ENCODE data around the gene SRCIN1. TPM values are rescaled to one million over a fixed set of nuclear protein-coding genes. Genes with fewer than 3 reads are reported as not detected.
"Not testable (repeated sequence)": the region's sequence is repeated elsewhere in the genome, so short reads cannot be mapped to it uniquely, and the experiment has no call there.

SRCIN1 gene
- total RNA-seq, 4 donors from 2014 or later = 1.2 to 2.7 (median 2.3) TPM

DNA sequence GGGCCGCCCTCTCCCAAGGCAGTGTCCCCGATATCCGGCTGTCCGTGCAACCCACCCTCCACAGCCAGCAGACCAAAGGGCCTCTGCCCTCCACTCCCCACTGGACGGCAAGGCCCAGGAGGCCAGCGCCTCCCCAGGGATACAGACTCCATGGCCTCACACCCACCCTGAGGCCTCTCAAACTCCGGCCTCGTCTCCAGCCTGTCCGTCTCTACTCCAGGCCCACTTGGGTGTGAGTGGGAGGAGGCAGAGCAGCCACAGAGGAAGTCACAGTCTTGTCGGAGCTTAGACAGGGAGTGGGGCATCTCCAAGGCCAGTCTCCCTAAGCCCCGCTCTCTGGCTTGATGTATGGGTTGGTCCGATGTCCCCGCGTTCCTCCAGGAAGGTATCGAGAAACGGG, 73.3 kb downstream of the SRCIN1 start:
- Histone ChIP-seq H3K27ac (replicated peaks in 1 of 4) (no peak overlapping the region), H3K4me1 (no peaks in the 10 kb centered on the region), H3K27me3 (peaks cover 0 to 89% (median 16%) of the 10 kb centered on the region in 4 donors), H3K4me3 (no peak overlapping the region), H3K9me3 (no peaks in the 10 kb centered on the region), H3K36me3 (no peaks in the 10 kb centered on the region)
- 80% methylated on average over 16 of the region's 16 CpGs for whole genome bisulfite sequencing
- TF ChIP-seq EP300 (IDR thresholded peaks at IDR 0.05) (no peak), POLR2A (IDR thresholded peaks at IDR 0.05; ENCODE audit: low read depth) (no peak), POLR2AphosphoS5 (IDR thresholded peaks at IDR 0.05) (no peak)
- TF ChIP-seq, protein P1, sequence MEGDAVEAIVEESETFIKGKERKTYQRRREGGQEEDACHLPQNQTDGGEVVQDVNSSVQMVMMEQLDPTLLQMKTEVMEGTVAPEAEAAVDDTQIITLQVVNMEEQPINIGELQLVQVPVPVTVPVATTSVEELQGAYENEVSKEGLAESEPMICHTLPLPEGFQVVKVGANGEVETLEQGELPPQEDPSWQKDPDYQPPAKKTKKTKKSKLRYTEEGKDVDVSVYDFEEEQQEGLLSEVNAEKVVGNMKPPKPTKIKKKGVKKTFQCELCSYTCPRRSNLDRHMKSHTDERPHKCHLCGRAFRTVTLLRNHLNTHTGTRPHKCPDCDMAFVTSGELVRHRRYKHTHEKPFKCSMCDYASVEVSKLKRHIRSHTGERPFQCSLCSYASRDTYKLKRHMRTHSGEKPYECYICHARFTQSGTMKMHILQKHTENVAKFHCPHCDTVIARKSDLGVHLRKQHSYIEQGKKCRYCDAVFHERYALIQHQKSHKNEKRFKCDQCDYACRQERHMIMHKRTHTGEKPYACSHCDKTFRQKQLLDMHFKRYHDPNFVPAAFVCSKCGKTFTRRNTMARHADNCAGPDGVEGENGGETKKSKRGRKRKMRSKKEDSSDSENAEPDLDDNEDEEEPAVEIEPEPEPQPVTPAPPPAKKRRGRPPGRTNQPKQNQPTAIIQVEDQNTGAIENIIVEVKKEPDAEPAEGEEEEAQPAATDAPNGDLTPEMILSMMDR (IDR thresholded peaks at IDR 0.05) = no peak
- intact Hi-C loops (cut with DNase I) = no loop called here
- DNase-seq (ENCODE audit: extremely low spot score) = no peak

DNA sequence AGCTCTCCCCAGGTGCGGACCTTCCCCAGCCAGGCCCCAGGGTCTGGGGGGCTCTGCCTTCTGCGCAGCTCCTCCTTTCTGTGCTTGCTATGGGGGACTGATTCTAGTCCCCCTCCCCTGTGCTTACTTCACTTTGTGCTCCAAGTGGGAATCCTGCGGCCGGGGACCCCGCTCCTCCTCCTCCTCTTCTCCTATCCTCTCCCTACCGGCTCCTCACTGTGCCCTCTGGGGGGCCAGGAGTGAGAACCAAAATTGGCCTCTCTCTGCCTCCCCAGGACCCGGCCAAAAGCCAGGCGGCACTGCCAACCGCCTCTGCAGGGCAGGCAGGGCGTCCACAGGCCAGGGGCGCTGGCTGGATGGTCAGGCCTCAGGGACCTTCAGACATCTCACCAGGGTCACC, 74.0 kb downstream of the SRCIN1 start:
- intact Hi-C loops (cut with DNase I); H3K4me1 ChIP-seq; H3K9me3 ChIP-seq; H3K27ac ChIP-seq (replicated peaks in 1 of 4); H3K4me3 ChIP-seq; H3K36me3 ChIP-seq; DNase-seq (ENCODE audit: extremely low spot score): not testable (repeated sequence)
- peaks cover 0 to 86% (median 16%) of the 10 kb centered on the region in 4 donors for H3K27me3 ChIP-seq
- 85% methylated on average over 8 of the region's 11 CpGs for WGBS

DNA sequence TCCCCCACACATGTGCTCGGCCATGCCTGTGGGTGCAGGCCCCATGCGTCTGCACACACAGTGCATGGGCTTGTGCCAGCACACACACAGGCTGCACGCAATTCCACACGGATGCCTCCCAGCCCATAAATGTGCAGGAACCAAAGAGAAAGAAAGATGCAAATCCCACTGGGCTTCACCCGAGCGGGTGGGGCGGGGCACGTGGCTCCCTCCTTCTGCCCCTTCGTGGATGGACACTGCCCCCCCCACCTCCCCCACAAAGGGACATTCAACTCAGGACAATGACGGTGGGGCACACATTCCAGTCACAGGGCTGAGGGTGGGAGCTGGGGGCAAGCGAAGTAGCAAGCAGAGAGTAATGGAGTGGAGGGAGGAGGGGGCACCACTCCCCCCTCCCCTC, 74.9 kb downstream of the SRCIN1 start:
- WGBS = 55% methylated on average over 10 of the region's 11 CpGs
- H3K4me1 ChIP-seq; H3K36me3 ChIP-seq; H3K9me3 ChIP-seq; H3K27ac ChIP-seq (replicated peaks in 1 of 4); DNase-seq (ENCODE audit: extremely low spot score); H3K4me3 ChIP-seq; intact Hi-C loops (cut with DNase I): not testable (repeated sequence)
- peaks cover 0 to 77% (median 16%) of the 10 kb centered on the region in 4 donors for H3K27me3 ChIP-seq

DNA sequence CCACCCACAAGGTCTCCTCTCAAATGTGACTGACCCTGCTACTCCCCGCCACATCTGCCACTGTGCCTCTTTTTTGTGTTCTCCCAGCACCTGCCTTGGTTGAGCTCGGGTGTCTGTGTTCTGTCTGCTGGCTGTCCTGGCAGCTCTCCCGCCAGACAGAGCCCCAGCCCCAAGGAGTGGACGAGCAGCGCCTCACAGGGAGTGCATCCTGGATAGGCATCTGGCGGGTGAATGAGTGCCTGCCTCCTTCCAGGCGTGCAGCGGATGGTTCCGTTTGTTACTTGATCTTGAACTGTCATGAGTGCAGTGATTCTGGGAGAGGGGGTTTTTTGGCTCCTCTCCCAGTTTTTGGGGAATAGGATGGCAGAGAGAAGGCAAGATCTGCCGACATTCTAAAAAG, 77.6 kb downstream of the SRCIN1 start:
- H3K4me3 ChIP-seq; intact Hi-C loops (cut with DNase I); H3K36me3 ChIP-seq; H3K4me1 ChIP-seq; H3K27ac ChIP-seq (replicated peaks in 1 of 4); DNase-seq (ENCODE audit: extremely low spot score); H3K9me3 ChIP-seq: not testable (repeated sequence)
- H3K27me3 ChIP-seq = peaks cover 0 to 56% (median 16%) of the 10 kb centered on the region in 4 donors
- WGBS = 18% methylated on average over 10 of the region's 10 CpGs

DNA sequence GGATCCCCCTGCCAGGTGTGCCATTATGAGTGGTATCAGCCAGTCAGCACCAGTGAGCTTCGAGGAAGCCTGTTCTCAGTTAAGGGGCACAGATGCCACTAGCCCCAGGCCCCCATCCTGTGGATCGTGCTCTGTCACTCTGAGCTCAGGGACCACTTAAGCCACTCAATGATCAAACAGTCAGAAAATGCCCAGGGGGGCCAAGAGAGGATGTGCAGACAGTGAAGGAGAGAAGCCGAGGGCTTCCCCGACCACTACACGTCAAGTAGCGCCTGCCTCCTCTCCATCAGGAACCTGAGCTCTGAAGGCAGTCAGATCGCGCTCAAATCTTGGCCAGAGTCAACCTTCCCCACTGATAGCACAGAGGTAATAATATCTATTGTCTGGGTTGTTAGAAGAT, 79.2 kb downstream of the SRCIN1 start:
- DNase-seq (ENCODE audit: extremely low spot score); H3K36me3 ChIP-seq; H3K4me3 ChIP-seq; H3K4me1 ChIP-seq; H3K27ac ChIP-seq (replicated peaks in 1 of 4); H3K9me3 ChIP-seq; intact Hi-C loops (cut with DNase I): not testable (repeated sequence)
- WGBS = 77% methylated on average over 7 of the region's 8 CpGs
- peaks cover 0 to 40% (median 5%) of the 10 kb centered on the region in 4 donors for H3K27me3 ChIP-seq

DNA sequence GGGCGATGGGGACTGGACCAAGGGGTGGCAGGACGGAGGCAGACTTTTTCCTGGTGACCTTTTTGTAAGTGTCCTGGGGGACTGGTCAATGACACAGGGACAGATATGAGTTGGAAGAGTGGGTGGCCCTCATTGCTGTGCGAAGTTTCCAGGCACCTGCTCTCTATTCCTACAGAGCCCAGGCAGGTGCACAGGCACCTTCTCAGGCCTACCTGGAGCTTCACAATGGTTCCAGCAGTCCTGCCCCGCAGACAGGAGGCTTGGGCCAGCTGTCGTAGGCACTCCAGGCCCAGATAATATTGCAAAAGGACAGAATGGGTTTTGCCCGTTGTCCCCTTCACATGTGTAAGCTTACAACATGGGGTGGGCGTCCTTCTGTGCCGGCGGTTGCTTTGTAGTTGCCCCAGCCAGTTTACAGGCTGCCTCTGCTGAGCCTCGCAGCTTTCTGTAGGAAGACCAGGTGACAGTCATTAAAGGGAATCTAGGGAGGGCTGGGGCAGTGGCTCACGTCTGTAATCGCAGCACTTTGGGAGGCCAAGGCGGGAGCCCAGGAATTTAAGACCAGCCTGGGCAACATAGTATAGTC, 93.2 kb downstream of the SRCIN1 start:
- peaks cover 0 to 9% (median 3%) of the 10 kb centered on the region in 4 donors for H3K36me3 ChIP-seq
- no peak overlapping the region for H3K27ac ChIP-seq (replicated peaks in 1 of 4)
- H3K4me1 ChIP-seq = peaks cover 11 to 38% (median 33%) of the 10 kb centered on the region in 4 donors
- H3K27me3 ChIP-seq = peaks cover 0 to 14% (median 0%) of the 10 kb centered on the region in 4 donors
- H3K4me3 ChIP-seq = no peak overlapping the region
- intact Hi-C loops (cut with DNase I) = loop anchor here (10.0 kb wide), 1 partner anchor 152 kb away; no protein-coding TSS in a partner anchor
- DNase-seq (ENCODE audit: extremely low spot score) = no peak
- no peak for TF ChIP-seq POLR2A (IDR thresholded peaks at IDR 0.05; ENCODE audit: low read depth)
- TF ChIP-seq, protein P1 (IDR thresholded peaks at IDR 0.05) = no peak
- TF ChIP-seq EP300 (IDR thresholded peaks at IDR 0.05) = no peak
- TF ChIP-seq POLR2AphosphoS5 (IDR thresholded peaks at IDR 0.05) = no peak
- no peaks in the 10 kb centered on the region for H3K9me3 ChIP-seq
- 91% methylated on average over 6 of the region's 13 CpGs for WGBS

All from esophagus muscularis mucosa (tissue), 4 donors.